Peyer's patch (tissue), 4 donors: ENCODE data around the gene BTBD18.

ENCODE experiments used
- CTCF ChIP-seq, 6 experiments: fragments of 450-650 bp in 4 of 6; fragments of 200-600 bp in 2 of 6; sonication (generic) in 1 of 6; IDR thresholded peaks; one replicate each; pipeline ENCODE4 v1.5.1; 2017 to 2019; ENCODE audit warnings: antibody characterized with exemption in 6 of 6, mild to moderate bottlenecking in 3 of 6, moderate library complexity in 1 of 6
- POLR2A ChIP-seq, 2 donors: fragments of 450-650 bp; IDR thresholded peaks; one replicate each; pipeline ENCODE4 v1.5.1; 2017; ENCODE audit warnings: antibody characterized with exemption in 2 of 2, mild to moderate bottlenecking in 2 of 2, moderate library complexity in 2 of 2

GRCh38 chr11:57776577-57777210 is 25.1 kb upstream of the BTBD18 start:
- TF ChIP-seq CTCF (IDR thresholded peaks at IDR 0.05) (no peak), POLR2A (IDR thresholded peaks at IDR 0.05) (no peak)
